AG04449 (cell line): Measurements from ENCODE around the gene LYZL2.
"Not testable (repeated sequence)": the region's sequence is repeated elsewhere in the genome, so short reads cannot be mapped to it uniquely, and the experiment has no call there.

Experiments used
- CTCF ChIA-PET: fragments of 350-600 bp; formaldehyde crosslinking; extraction: SDS; loops from one replicate; lab custom pipeline; 2021; ENCODE audit warnings: antibody characterized with exemption; lab: Yijun Ruan, JAX
- POLR2A ChIA-PET: fragments of 400-600, 350-600 bp; formaldehyde crosslinking; extraction: SDS; loops from one replicate; lab custom pipeline; 2020; ENCODE audit warnings: antibody characterized with exemption, inconsistent platforms; lab: Yijun Ruan, JAX
- DNase-seq: peaks from one replicate; pipeline ENCODE4 v3.0.0-alpha.2; 2010; ENCODE audit warnings: low read depth, low spot score
- H3K4me3 ChIP-seq: 2 replicates; pipeline ENCODE4 v1.5.1; 2011; ENCODE audit warnings: low read depth, mild to moderate bottlenecking, control low read depth, low read length
- TF ChIP-seq, protein P1 (sequence below): IDR thresholded peaks from one replicate; pipeline ENCODE4 v1.5.1; 2011; ENCODE audit warnings: mild to moderate bottlenecking, moderate library complexity, low read length, control low read depth, inconsistent platforms; ENCODE audit not compliant: insufficient read depth; ENCODE audit errors: missing control alignments

LYZL2 gene

GRCh38 chr10:30662814-30663213 lies 33.3 kb upstream of the LYZL2 start:
- TF ChIP-seq, protein P1, sequence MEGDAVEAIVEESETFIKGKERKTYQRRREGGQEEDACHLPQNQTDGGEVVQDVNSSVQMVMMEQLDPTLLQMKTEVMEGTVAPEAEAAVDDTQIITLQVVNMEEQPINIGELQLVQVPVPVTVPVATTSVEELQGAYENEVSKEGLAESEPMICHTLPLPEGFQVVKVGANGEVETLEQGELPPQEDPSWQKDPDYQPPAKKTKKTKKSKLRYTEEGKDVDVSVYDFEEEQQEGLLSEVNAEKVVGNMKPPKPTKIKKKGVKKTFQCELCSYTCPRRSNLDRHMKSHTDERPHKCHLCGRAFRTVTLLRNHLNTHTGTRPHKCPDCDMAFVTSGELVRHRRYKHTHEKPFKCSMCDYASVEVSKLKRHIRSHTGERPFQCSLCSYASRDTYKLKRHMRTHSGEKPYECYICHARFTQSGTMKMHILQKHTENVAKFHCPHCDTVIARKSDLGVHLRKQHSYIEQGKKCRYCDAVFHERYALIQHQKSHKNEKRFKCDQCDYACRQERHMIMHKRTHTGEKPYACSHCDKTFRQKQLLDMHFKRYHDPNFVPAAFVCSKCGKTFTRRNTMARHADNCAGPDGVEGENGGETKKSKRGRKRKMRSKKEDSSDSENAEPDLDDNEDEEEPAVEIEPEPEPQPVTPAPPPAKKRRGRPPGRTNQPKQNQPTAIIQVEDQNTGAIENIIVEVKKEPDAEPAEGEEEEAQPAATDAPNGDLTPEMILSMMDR: no peak
- ChIA-PET POLR2A (no interaction called here), CTCF (interaction anchor here (1.7 to 3.6 kb wide), 2 partner anchors 23 kb away, joined by 5 to 22 read pairs; no protein-coding TSS in a partner anchor)
- H3K4me3 ChIP-seq: no peak overlapping the region
- DNase-seq: no peak

- H3K4me3 ChIP-seq, POLR2A ChIA-PET, DNase-seq: not testable (repeated sequence)
- CTCF ChIA-PET: interaction anchor here (3.0 to 3.6 kb wide), 2 partner anchors 11 to 20 kb away, joined by 22 to 28 read pairs; no protein-coding TSS in a partner anchor
These were observed 30.8 kb upstream of the LYZL2 start for GRCh38 chr10:30660314-30660713.

DNA sequence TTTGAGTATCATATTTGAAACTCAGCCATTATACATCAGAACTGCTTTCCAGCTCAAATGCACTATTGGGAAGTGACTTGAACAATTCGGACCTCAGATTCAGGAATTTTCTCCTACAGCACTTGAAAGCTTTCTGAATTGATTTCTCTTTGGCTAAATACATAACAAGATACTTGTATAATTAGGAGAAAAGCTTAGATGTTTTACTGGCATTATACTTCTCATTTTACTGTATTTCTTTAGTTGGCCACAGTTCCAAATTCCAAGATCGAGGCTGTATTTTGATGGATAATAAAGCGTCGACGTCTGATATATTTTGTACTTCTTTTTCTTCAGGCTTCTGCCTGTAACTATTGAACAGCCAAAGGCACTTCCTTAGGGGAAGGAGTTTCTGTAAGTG lies 26.7 kb upstream of the LYZL2 start:
- no peak overlapping the region for H3K4me3 ChIP-seq
- ChIA-PET POLR2A (no interaction called here), CTCF (interaction anchor here (1.4 to 4.0 kb wide), 4 partner anchors 11 to 31 kb away, joined by 3 to 25 read pairs (median 12); no protein-coding TSS in a partner anchor)
- TF ChIP-seq, protein P1: no peak
- DNase-seq: no peak

DNA sequence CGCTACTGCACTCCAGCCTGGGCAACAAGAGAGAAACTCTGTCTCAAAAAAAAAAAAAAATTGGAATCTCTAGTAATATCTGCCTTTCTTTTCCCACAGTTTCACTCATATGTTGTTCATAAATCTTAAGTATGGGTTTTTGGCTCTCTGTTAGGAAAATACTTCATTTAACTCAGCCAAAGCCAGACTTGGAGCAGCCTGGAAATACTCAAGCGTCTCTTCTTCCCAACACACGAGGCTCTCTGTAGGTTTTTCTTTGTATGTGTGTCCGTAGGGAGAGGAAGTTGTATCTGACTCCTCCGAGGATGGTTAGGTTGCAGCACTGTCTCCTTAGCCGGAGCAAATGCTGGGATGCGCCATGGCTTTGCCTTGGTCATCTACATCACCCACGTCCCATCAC lies 25.4 kb upstream of the LYZL2 start:
- H3K4me3 ChIP-seq, POLR2A ChIA-PET, DNase-seq: not testable (repeated sequence)
- CTCF ChIA-PET: interaction anchor here (1.4 to 4.0 kb wide), 2 partner anchors 16 to 33 kb away, joined by 3 to 19 read pairs; no protein-coding TSS in a partner anchor

- DNase-seq, H3K4me3 ChIP-seq, POLR2A ChIA-PET: not testable (repeated sequence)
- CTCF ChIA-PET: interaction anchor here (0.8 to 2.3 kb wide), 4 partner anchors 12 to 36 kb away, joined by 3 to 26 read pairs (median 4); no protein-coding TSS in a partner anchor
These were observed 22.2 kb upstream of the LYZL2 start for GRCh38 chr10:30651470-30652397.

DNA sequence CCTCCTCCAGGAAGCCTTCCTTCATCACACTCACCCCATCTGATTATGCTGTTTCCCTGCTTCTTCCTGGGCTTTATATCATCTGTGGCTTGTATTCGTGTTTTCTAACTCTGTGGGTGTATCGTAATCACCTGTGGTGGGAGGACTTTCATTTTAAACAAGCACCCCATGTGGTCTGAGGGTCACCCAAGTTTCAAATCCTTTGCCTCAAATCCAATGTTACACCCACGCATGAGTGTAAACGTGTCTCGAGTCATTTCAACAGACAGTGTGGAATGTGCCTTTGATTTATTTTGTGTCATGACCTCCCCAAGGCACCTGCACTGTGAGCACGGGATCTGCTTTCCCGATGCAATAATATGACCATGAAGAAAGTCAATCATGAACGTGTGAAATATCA lies 17.5 kb upstream of the LYZL2 start:
- no peak for DNase-seq
- TF ChIP-seq, protein P1: no peak
- ChIA-PET CTCF (interaction anchor here (1.1 to 2.4 kb wide), 4 partner anchors 7 to 56 kb away, joined by 3 to 16 read pairs (median 7); no protein-coding TSS in a partner anchor), POLR2A (interaction anchor here (0.6 kb wide), 1 partner anchor 8 kb away, joined by 3 read pairs; no protein-coding TSS in a partner anchor)
- no peak overlapping the region for H3K4me3 ChIP-seq

- TF ChIP-seq, protein P1: no peak
- ChIA-PET POLR2A (no interaction called here), CTCF (no interaction called here)
- no peak for DNase-seq
- no peak overlapping the region for H3K4me3 ChIP-seq
These were observed 15.8 kb upstream of the LYZL2 start for GRCh38 chr10:30645340-30645827.

GRCh38 chr10:30644408-30644861 lies 14.9 kb upstream of the LYZL2 start:
- POLR2A ChIA-PET, DNase-seq, CTCF ChIA-PET, H3K4me3 ChIP-seq: not testable (repeated sequence)

- H3K4me3 ChIP-seq, DNase-seq, CTCF ChIA-PET, POLR2A ChIA-PET: not testable (repeated sequence)
These were observed 14.1 kb upstream of the LYZL2 start for GRCh38 chr10:30643557-30644199.

GRCh38 chr10:30642856-30643255 lies 13.3 kb upstream of the LYZL2 start:
- POLR2A ChIA-PET, H3K4me3 ChIP-seq, DNase-seq: not testable (repeated sequence)
- CTCF ChIA-PET: interaction anchor here (1.7 kb wide), 1 partner anchor 8 kb away, joined by 5 read pairs; no protein-coding TSS in a partner anchor
